Vagina (tissue), 2 donors: Measurements from ENCODE around the gene TRIM66.

ENCODE experiments used
- CTCF ChIP-seq, 3 experiments: fragments of 450-650 bp in 2 of 3; fragments of 200-600 bp in 1 of 3; sonication (generic) in 1 of 3; IDR thresholded peaks; one replicate each; pipeline ENCODE4 v1.5.1; 2017 to 2019; ENCODE audit warnings: antibody characterized with exemption in 3 of 3, mild to moderate bottlenecking in 2 of 3, moderate library complexity in 2 of 3
- POLR2A ChIP-seq, 2 donors: fragments of 450-650 bp; IDR thresholded peaks; one replicate each; pipeline ENCODE4 v1.6.1; 2017; ENCODE audit warnings: antibody characterized with exemption in 2 of 2, mild to moderate bottlenecking in 2 of 2, moderate library complexity in 2 of 2
- POLR2AphosphoS5 ChIP-seq, 2 donors: sonication (generic); formaldehyde crosslinking; IDR thresholded peaks; one replicate each; pipeline ENCODE4 v1.9.0; 2017; ENCODE audit warnings: antibody characterized with exemption in 2 of 2, mild to moderate bottlenecking in 2 of 2, low read depth in 1 of 2; ENCODE audit not compliant: insufficient read depth in 1 of 2

GRCh38 chr11:8646873-8647272, 35.6 kb downstream of the TRIM66 start:
- TF ChIP-seq CTCF (IDR thresholded peaks at IDR 0.05) (no peak), POLR2AphosphoS5 (IDR thresholded peaks at IDR 0.05; ENCODE audit: insufficient read depth in 1 of 2, low read depth in 1 of 2) (no peak), POLR2A (IDR thresholded peaks at IDR 0.05) (no peak)
